Activated naive CD4-positive, alpha-beta T cell treated with anti-CD3 and anti-CD28 coated beads, Interleukin-2, amount 50 U/mL, for 72 hours (primary cell): ENCODE results near the gene MED9. TPM values are rescaled to one million over a fixed set of nuclear protein-coding genes. Genes with fewer than 3 reads are reported as not detected.

Experiments
- ATAC-seq, 2 donors: fragments of 150-1000 bp; cut with Tn5 transposase; 2 replicates each; pipeline ENCODE4 v1.10.0; 2021; ENCODE audit warnings: mild to moderate bottlenecking in 2 of 2, moderate library complexity in 2 of 2
- DNase-seq, 2 donors: peaks; one replicate each; pipeline ENCODE4 v3.0.0; 2021 to 2022; ENCODE audit warnings: low spot score in 2 of 2
- H3K27ac Mint-ChIP-seq, 2 donors: one replicate each; pipeline ENCODE4 v1.8.0; 2022; ENCODE audit warnings: mild to moderate bottlenecking in 2 of 2, mixed read lengths in 2 of 2
- H3K36me3 Mint-ChIP-seq, 2 donors: one replicate each; pipeline ENCODE4 v1.8.0; 2022; ENCODE audit warnings: mixed read lengths in 2 of 2
- H3K9me3 Mint-ChIP-seq, 2 donors: one replicate each; pipeline ENCODE4 v1.8.0; 2022; ENCODE audit warnings: mixed read lengths in 2 of 2
- total RNA-seq, 2 donors: library from RNA; stranded (reverse); gene quantifications; one replicate each; pipeline ENCODE4 v1.2.3, GENCODE V29; 2022

MED9 gene
- total RNA-seq, 2 donors from 2014 or later: 13.1 to 14.0 TPM

DNA sequence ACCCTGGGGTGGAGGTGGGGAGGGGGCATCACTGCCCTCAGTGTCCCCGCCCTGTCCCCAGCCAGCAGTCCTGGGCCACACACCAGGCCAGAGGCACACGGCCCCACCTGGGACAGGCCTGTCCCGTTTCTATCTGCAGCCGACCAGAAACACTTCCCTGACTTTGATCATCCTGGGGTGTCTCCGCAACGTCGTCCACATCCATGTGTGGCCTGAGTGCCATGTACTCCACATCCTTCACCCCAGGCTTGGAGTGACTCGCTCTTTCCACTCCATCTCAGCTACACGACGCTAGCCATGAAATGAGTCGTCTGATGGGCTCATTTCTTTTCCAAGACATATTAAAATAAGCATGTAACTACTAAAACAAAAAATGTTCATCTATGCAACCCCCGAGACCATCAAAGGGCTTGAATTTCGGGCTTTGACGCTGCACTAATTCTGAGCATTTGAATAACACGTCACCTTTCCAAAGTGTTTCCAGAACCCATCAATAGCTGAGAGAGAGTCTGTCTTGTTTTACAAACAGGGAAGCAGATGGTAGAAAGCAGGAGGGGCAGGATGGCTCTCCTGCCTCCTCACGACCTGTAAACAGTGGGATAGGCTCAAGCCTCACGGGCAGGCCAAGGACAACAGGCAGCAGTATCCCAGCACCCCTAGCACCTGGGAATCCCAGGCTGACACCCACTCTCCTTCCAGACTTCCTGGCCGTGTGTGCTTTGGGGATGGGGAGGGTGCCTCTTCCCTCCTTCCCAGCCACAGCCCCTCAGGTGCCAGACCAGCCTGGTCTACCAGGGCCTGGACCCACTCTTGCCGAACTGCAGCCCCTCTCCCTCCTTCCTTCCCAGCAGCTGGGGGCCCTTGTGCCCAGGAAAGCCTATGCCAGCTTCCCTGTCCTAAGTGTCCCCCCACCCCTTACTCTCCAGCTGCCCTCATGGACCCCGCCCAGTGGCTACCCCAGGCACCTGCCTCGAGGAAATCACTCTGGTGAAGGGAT is 39.4 kb downstream of the MED9 start:
- ATAC-seq: peak in 1 of 2 donors; percentile 54
- no peaks in the 10 kb centered on the region for H3K9me3 Mint-ChIP-seq
- no peaks in the 10 kb centered on the region for H3K36me3 Mint-ChIP-seq
- DNase-seq: no peak
- peak overlapping the region in 1 of 2 donors; percentile 36 for H3K27ac Mint-ChIP-seq

DNA sequence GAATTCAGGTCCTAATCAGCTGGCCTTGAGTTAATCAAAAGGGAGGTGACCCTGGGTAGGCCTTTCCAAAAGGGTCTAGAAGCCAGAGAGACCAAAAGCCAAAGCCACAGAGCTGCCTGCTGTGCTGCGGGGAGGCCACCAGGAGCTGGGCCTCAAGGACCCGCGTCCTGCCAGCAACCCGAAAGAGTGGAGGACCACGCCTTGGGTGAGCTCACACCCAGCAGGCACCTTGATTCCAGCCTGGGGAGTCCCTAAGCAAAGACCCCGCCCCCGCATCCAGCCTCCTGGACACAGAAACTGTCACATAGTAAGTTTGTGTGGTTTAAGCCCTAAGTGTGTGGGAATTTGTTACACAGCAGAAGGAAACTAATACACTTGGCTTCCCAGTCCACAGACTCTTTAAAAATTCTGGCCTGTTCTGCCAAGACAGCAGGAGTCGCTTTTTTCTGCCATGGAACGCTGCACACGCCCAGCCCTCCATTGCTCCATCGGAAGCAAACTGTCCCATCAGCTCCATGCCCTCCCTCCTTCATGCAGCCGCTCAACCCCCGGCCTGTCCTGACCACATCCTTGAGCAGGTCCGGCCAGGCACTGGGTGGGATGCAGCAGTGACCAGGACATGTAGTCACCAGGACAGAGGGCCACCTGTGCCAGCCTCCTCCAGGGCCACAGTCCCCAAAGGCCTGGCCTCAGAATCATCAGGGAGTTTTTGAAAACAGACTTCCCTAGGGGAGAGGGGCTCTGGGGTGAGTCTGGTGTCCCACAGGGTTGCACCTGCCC is 40.3 kb downstream of the MED9 start:
- Mint-ChIP-seq H3K9me3 (no peaks in the 10 kb centered on the region), H3K36me3 (no peaks in the 10 kb centered on the region), H3K27ac (peak overlapping the region in 1 of 2 donors; percentile 36)
- ATAC-seq (no peak), DNase-seq (no peak)

DNA sequence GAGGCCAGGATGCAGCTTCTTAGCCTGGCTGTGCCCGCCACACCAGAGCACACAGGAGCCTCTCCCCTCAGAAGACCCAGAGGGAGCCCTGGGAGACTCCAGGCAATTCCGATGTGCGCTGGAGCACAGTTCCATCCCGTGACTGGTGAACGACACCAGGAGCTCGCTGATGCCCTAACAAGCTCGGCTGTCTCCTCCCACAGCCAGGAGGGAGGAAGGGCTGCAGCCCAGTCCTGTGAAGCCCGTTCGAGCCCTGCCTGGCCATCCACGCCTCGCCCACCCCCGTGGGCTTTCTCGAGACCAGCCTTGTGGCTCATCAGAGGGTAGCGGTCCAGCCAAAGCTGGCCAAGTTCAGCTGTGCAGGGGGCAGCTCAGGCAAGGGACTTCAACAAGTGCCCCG is 41.2 kb downstream of the MED9 start:
- no peak overlapping the region for H3K27ac Mint-ChIP-seq
- ATAC-seq (no peak), DNase-seq (no peak)
- H3K36me3 Mint-ChIP-seq: no peaks in the 10 kb centered on the region
- no peaks in the 10 kb centered on the region for H3K9me3 Mint-ChIP-seq

DNA sequence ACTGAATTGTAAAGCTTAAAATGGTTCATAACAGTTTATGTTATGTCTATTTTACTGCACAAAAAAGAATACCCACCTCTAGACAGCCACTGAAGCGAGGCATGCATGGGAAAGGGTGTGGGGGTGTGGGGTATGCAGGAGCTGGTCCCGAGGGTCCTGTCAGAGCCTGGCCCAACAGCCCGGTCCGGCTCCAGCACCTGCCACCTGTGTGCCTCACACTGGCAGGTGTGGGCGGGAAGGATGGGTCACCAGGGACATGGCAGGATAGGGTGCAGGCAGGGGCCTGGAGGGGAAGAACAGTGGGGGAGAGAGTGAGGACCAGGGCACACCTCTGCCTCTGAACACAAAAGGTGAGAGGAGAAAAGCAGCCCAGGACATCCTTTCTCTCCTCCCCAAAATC is 42.2 kb downstream of the MED9 start:
- H3K9me3 Mint-ChIP-seq: no peaks in the 10 kb centered on the region
- no peaks in the 10 kb centered on the region for H3K36me3 Mint-ChIP-seq

DNA sequence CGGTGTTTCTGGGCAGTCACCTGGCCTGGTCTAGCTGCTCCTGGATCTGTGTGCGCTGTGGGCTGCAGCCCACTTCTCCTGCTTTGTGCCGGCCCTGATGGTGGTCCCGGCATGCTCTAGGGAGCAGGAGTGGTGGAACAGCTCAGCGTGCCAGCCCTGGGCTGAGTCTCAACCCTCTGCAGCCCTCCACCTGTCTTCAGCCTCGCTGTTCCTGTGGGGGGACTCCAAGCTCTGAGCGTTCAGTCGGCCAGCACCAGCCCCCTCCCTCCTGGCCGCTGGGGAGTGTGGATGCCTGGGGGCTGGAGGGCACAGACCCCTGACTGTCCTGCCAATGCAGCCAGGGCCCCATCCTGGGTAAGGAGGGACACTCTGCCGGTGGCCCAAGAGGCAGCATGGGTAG is 43.1 kb downstream of the MED9 start:
- no peak for ATAC-seq
- no peaks in the 10 kb centered on the region for H3K9me3 Mint-ChIP-seq
- no peak overlapping the region for H3K27ac Mint-ChIP-seq
- DNase-seq: no peak
- no peaks in the 10 kb centered on the region for H3K36me3 Mint-ChIP-seq

More for the DNA sequence above, 42.2 kb downstream of the MED9 start:
- no peak for ATAC-seq
- H3K27ac Mint-ChIP-seq: no peak overlapping the region
- no peak for DNase-seq

DNA sequence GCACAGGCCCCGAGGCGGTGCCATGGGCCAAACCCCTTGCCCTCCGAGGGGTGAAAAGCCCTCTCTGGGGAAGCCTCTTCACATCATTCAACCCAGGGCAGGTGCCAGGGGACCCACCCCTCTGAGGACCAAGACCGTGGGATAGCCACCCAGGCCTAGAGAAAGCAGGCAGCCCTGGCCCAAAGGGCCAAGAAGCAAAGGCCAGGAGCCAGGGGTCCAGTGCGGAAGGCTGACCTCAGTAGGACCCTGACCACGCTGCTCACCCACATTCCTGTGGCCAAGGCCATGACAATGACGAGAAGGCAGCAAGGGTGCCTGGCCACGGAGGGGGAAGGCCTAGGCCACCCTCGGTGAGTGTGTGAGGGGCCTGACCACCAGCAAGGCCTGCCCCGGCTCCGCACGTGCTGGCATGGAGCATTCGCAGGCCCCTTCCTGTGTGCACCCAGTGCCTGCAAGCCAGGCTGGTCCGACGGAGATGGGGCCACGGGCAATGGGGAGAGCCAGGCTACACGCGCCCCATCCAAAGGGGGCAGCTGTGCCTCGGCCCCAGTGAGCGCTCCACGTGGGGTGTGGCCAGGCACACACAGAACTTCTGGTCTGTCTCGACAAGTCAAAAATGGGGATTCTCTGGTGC is 43.9 kb downstream of the MED9 start:
- Mint-ChIP-seq H3K36me3 (no peaks in the 10 kb centered on the region), H3K27ac (no peak overlapping the region), H3K9me3 (no peaks in the 10 kb centered on the region)
- no peak for ATAC-seq
- no peak for DNase-seq

DNA sequence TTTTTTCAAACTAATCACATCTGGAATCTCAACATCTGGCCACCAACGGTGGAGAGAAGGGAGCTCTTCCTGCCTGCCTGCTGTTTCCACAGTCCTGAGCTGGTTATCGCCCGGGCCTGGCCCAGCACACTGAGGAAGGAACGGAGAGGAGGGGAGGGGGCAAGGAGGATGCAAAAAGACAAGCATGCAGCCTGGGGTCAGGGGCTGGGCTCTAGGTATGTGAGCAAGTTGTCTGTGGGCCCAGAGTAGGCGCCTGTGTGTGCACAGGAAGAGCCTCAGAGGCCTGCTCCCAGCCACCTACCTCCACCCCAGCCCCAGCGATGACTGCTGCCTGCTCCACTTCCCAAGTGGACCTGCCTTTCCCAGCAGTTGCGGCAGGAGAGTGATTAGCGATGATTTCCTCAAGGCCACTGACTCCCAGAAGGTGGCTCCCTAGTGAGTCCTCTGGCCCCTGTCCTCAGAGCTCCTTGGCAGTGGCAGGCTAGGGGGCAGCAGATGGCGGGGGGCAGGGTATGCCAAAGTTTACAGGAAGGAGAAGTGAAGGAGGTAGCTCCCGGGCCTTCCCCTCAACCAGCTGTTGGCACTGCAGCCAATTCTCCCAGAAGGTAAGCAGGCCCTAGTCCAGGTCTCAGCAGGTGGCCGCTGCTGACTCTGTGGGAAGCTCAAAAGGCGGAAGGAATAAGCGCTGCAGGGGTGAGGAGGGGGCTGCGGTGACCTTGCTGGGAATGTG is 46.4 kb downstream of the MED9 start:
- DNase-seq (no peak), ATAC-seq (no peak)
- H3K36me3 Mint-ChIP-seq: no peaks in the 10 kb centered on the region
- peak overlapping the region in 1 of 2 donors; percentile 29 for H3K27ac Mint-ChIP-seq
- H3K9me3 Mint-ChIP-seq: no peaks in the 10 kb centered on the region

DNA sequence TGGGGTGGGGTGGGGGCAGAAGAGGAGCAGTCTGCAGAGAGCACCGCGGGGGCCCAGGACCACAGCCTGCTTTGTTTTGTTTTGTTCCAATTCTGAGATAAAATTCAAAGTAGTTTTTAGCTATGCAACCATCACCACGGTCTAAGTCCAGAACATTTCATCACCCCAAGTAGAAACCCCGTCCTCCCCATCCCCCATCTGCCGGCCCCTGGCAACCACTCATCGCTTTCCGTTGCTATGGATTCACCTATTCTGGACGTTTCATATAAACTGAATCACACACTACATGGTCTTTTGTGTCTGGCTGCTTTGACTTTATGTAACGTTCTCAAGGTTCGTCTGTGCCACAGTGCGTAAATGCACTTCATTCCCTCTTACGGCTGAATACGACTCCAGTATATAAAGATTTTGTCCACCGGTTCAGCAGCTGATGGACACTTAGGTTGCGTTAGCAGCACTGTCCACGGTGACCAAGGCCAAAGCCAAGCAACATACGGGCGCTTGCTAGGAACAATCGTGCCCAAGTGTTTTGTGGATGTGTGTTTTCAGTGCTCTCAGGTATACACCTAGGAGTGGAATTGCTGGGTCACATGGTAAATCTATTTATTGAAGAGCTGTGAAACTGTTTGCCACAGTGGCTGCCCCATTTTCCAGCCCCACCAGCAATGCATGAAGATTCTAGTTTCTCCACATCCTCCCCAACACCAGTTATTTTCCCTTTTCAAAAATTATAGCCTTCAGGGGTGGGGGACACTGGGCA is 47.1 kb downstream of the MED9 start:
- Mint-ChIP-seq H3K9me3 (no peaks in the 10 kb centered on the region), H3K36me3 (no peaks in the 10 kb centered on the region), H3K27ac (peak overlapping the region in 1 of 2 donors; percentile 47)
- DNase-seq (no peak), ATAC-seq (no peak)

DNA sequence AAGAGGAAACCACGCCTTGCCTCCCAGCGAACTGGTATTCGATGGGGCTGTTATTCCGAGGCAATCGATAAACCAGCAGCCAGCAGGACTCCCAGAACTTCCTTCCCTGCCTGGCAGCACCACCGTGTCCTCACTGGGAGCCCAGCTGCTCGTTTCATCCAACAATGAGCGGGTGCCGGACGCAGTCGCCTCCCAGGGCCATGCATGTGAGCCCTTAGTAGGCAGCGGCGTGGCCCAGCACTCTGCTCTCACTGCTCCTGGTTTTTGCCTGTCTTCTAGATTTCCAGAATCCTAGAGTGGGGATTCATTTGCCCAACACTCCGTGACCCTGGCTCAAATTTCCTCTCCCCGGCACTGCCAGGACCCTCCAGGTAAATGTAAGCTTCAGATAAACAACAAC is 48.5 kb downstream of the MED9 start:
- Mint-ChIP-seq H3K9me3 (no peaks in the 10 kb centered on the region), H3K36me3 (no peaks in the 10 kb centered on the region), H3K27ac (no peak overlapping the region)
- no peak for ATAC-seq
- DNase-seq: no peak

DNA sequence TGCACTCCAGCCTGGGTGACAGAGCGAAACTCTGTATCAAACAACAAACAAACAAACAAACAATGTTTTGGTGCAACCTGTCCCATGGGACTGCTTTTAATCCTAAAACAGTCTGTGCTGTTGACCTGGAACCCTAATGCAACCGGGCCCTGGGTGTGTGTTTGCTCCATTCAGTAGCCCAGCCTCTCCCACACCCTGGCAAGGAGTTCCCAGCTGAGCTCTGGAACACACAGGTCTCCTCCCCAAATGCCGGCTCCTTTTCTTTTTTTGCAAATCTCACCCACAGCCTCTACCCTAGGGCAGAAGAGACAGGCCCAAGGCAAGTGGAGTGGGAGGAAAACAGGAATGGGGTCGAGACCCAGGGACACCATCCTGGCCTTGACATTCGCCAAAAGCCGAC is 49.2 kb downstream of the MED9 start:
- no peaks in the 10 kb centered on the region for H3K9me3 Mint-ChIP-seq
- no peak overlapping the region for H3K27ac Mint-ChIP-seq
- H3K36me3 Mint-ChIP-seq: no peaks in the 10 kb centered on the region
- ATAC-seq (no peak), DNase-seq (no peak)

DNA sequence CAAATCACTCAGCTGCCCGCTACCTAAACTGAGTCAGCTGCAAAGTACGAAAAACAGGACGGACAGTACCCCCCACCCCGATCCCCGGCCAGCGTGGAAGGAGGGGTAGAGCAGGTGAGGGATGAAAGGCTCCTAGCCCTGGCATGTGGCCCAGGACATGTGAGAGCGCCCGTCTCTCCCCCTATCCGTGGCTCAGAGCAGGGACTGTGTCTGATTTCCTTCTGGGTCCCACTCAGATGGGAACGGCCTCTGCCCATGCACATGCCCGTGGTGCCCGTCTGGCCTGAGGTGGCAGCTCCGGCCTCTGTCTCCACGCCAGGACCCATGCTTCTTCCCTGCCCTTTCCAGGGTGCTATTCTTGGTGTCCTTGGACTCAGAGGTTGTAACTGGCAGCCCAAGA is 49.6 kb downstream of the MED9 start:
- Mint-ChIP-seq H3K27ac (no peak overlapping the region), H3K9me3 (no peaks in the 10 kb centered on the region), H3K36me3 (no peaks in the 10 kb centered on the region)
- ATAC-seq (no peak), DNase-seq (no peak)

DNA sequence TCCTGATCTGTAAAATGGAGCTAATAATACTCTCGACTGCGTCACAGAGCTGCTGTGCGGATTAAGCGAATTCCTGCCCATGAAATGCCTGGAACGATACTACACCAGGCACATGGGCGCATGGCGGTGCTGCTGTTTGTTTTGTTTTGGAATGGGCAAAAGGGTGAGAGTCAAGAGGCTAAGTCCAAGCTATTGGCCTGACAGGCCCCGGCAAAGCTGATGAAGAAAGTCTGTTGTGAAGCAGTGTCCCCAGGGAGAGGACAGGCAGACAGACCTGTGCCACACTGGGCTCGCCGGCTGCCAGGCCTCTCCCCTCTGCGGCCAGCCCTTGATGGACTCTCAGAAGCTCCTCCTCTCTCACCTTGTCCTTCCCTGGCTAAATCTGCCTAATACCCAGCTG is 50.7 kb downstream of the MED9 start:
- Mint-ChIP-seq H3K9me3 (no peaks in the 10 kb centered on the region), H3K36me3 (no peaks in the 10 kb centered on the region), H3K27ac (no peak overlapping the region)
- DNase-seq: no peak
- no peak for ATAC-seq

DNA sequence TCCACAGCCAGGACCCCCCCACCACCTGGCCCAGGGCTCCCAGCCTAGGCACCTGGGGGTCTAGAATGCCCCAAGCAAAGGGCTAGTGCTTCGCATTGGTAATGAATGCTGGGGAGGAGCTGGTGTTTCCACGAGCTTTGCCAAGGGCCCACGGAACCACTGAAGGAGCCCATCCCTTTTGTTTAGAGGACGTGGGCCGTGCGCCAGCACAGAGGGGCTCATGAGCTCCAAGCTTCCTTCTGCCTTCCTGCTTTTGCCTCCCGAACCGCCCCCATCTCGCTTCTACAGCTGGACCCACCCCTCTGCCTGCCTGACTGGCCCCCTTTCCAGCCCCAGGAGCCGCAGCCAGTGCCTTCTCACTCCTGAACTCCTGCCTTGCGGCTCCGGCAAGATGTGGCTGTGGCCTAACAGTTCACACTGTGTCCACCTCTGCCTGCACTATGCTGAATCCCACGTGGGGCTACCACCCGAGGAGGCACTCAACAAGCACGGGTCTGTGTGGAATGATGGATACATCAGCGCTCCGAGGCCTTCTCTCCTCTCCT is 51.2 kb downstream of the MED9 start:
- DNase-seq: no peak
- Mint-ChIP-seq H3K36me3 (no peaks in the 10 kb centered on the region), H3K27ac (no peak overlapping the region)

DNA sequence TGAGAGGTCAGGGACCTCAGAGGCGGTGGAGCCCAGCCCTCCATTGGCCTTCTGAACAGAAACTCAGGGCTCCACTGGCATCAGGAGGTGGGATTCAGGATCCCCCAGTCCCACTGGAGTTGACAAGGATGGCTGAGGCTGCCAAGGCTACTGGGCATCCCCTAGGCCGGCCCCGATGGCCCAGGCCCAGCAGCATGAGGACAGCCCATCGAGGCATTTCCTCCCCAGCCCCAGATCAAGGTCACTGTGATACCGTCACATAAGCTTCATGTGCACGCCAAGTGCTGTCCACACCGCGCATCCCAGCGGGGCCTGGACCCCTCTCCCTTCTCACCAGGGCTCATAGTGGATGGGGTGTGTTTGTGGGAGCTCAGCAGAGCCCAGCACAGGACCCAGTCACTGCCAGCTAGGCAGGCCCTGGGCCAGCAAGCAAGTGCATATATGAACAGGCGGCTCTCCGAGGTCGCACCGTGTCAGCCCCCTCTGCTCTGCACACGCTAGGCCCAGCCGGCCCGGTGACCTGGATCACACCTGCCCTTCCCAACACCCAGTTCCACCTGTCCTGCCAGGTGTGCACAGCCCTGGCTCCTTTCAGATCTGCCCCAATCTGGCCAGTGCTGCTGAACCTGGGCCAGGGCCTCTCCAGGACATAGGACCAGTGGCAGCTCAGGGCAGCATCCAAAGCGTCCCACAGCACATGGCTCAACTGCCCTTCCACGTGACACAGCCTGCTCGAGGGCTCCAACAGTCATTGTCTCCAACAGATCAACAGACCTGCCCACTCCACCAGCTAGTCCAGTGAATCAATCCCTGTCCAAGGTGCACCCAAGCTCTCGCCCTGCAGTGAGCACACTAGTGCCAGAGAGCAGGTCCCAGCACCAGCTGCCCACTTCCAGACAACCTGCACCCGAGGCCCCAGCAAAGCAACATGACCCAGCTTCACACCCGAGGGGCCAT is 52.2 kb downstream of the MED9 start:
- Mint-ChIP-seq H3K27ac (peak overlapping the region in 1 of 2 donors; percentile 57), H3K36me3 (no peaks in the 10 kb centered on the region), H3K9me3 (no peaks in the 10 kb centered on the region)
- DNase-seq (no peak), ATAC-seq (no peak)

More for the DNA sequence above, 51.2 kb downstream of the MED9 start:
- ATAC-seq: no peak
- H3K9me3 Mint-ChIP-seq: no peaks in the 10 kb centered on the region

DNA sequence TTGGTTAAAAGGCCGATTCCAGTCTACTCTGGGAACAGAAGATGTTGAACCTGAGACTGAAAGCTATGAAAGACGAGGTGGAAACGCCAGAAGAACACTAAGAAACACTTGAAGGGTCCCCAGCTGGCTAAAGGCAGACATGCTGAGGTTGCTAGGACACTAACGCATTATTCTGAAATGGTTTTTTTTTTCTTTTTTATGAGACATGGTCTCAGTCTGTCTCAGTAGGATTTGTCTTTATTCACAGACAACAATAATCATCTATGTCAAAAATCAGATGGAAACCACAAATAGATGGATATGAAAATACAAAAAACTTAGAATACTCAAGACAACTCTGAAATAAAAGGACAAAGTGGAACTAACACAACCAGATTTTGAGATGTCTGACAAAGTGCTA is 54.4 kb downstream of the MED9 start:
- no peak overlapping the region for H3K27ac Mint-ChIP-seq
- no peak for ATAC-seq
- no peaks in the 10 kb centered on the region for H3K9me3 Mint-ChIP-seq
- no peaks in the 10 kb centered on the region for H3K36me3 Mint-ChIP-seq
- no peak for DNase-seq
